GM12878 (cell line): Measurements from ENCODE around the gene DIS3L2. TPM values are rescaled to one million over a fixed set of nuclear protein-coding genes. Genes with fewer than 3 reads are reported as not detected.

ENCODE experiments used
- ATAC-seq: fragments of 200-7000 bp; cut with Tn5 transposase; 3 replicates; pipeline ENCODE4 v1.9.1; 2020; ENCODE audit warnings: mild to moderate bottlenecking, moderate library complexity
- BruUV-seq: library from RNA; stranded (reverse); fragments of 400-500 nt; replicated peaks from 2 replicates; lab custom pipeline; 2021; lab: Mats Ljungman, UMichigan
- CTCF ChIA-PET: fragments of 300-600 bp; sonication (Branson Sonifier 250); formaldehyde crosslinking; extraction: SDS; loops from one replicate; lab custom pipeline; 2021; ENCODE audit warnings: inconsistent platforms; lab: Yijun Ruan, JAX
- POLR2A ChIA-PET: fragments of 350-600 bp; formaldehyde crosslinking; extraction: SDS; loops from one replicate; lab custom pipeline; 2021; ENCODE audit warnings: inconsistent platforms; lab: Charles Lee
- RAD21 ChIA-PET: fragments of 300-600 bp; sonication (Branson Sonifier 250); formaldehyde crosslinking; loops from one replicate; lab custom pipeline; 2023; ENCODE audit warnings: antibody characterized with exemption; ENCODE audit not compliant: unreplicated experiment; lab: Charles Lee
- SMC1A ChIA-PET: fragments of 300-600 bp; sonication (Branson Sonifier 250); formaldehyde crosslinking; loops from one replicate; lab custom pipeline; 2023; ENCODE audit not compliant: unreplicated experiment, uncharacterized antibody; lab: Charles Lee
- DNase-seq: peaks from one replicate; pipeline ENCODE4 v3.0.0-alpha.2; 2011; ENCODE audit warnings: low read depth, low spot score
- FAIRE-seq: peaks from 3 replicates; lab custom pipeline; 2011; peaks lifted over from hg19 to GRCh38; lab: Jason Lieb, UNC
- H2AFZ ChIP-seq: 2 replicates; pipeline ENCODE4 v1.6.0; 2011; ENCODE audit warnings: low read depth, low read length, control low read depth; ENCODE audit not compliant: control insufficient read depth
- H3K27ac ChIP-seq: 2 replicates; pipeline ENCODE4 v1.5.1; 2011; ENCODE audit warnings: control low read depth; ENCODE audit not compliant: control insufficient read depth, insufficient read depth
- H3K27me3 ChIP-seq, 2 experiments: replicated peaks in 1 of 2; 2 replicates each; pipeline versions ENCODE4 v1.6.0 to v1.6.1; 2011; ENCODE audit warnings: low read length in 1 of 2; ENCODE audit not compliant: control insufficient read depth in 2 of 2, insufficient read depth in 2 of 2
- H3K36me3 ChIP-seq, 2 experiments: 2 replicates each; pipeline ENCODE4 v1.5.1; 2011; ENCODE audit warnings: low read length in 1 of 2; ENCODE audit not compliant: control insufficient read depth in 2 of 2, insufficient read depth in 2 of 2
- H3K4me1 ChIP-seq: 2 replicates; pipeline ENCODE4 v1.6.1; 2011; ENCODE audit warnings: mild to moderate bottlenecking, low read length, moderate library complexity, mixed read lengths; ENCODE audit not compliant: control insufficient read depth, insufficient read depth
- H3K4me2 ChIP-seq: 2 replicates; pipeline ENCODE4 v1.6.0; 2011; ENCODE audit warnings: control low read depth; ENCODE audit not compliant: control insufficient read depth, insufficient read depth
- H3K4me3 ChIP-seq: fragments of 200-600 bp; sonication (generic); 2 replicates; pipeline ENCODE4 v1.5.1; 2016
- H3K79me2 ChIP-seq: 2 replicates; pipeline ENCODE4 v1.6.0; 2011; ENCODE audit warnings: low read length; ENCODE audit not compliant: control insufficient read depth, insufficient read depth
- H3K9ac ChIP-seq: 2 replicates; pipeline ENCODE4 v1.8.0; 2011; ENCODE audit warnings: low read length, control low read depth, mixed read lengths; ENCODE audit not compliant: control insufficient read depth, insufficient read depth
- H3K9me3 ChIP-seq: replicated peaks from 3 replicates; pipeline ENCODE4 v1.5.1; 2011; ENCODE audit warnings: mild to moderate bottlenecking, low read length; ENCODE audit not compliant: control insufficient read depth, insufficient read depth
- H4K20me1 ChIP-seq: 2 replicates; pipeline ENCODE4 v1.6.0; 2011; ENCODE audit not compliant: control insufficient read depth, insufficient read depth
- CHD1 ChIP-seq: IDR thresholded peaks from 2 replicates; pipeline ENCODE4 v1.6.1; 2012; ENCODE audit warnings: low read depth, low read length, improper control_type of control experiment
- CREB1 ChIP-seq: IDR thresholded peaks from 2 replicates; pipeline ENCODE4 v1.6.1; 2012; ENCODE audit warnings: low read depth, mild to moderate bottlenecking, inconsistent platforms
- DPF2 ChIP-seq: fragments of 450-650 bp; IDR thresholded peaks from 2 replicates; pipeline ENCODE4 v1.6.1; 2017; ENCODE audit warnings: mild to moderate bottlenecking
- E4F1 ChIP-seq: fragments of 450-650 bp; IDR thresholded peaks from 2 replicates; pipeline ENCODE4 v1.6.1; 2018; ENCODE audit warnings: borderline replicate concordance, mild to moderate bottlenecking; ENCODE audit not compliant: partially characterized antibody
- IRF3 ChIP-seq: fragments of 450-650 bp; IDR thresholded peaks from 2 replicates; pipeline ENCODE4 v1.6.1; 2014; ENCODE audit warnings: mild to moderate bottlenecking
- LARP7 ChIP-seq: fragments of 450-650 bp; IDR thresholded peaks from 2 replicates; pipeline ENCODE4 v1.6.1; 2017; ENCODE audit warnings: mild to moderate bottlenecking
- NFXL1 ChIP-seq: fragments of 450-650 bp; IDR thresholded peaks from 2 replicates; pipeline ENCODE4 v1.6.1; 2017; ENCODE audit warnings: antibody characterized with exemption, mild to moderate bottlenecking, borderline replicate concordance
- NRF1 ChIP-seq: conservative IDR thresholded peaks from 2 replicates; pipeline ENCODE4 v1.6.1; 2011; ENCODE audit warnings: mild to moderate bottlenecking, low read depth, low read length, improper control_type of control experiment
- RCOR1 ChIP-seq: conservative IDR thresholded peaks from 2 replicates; pipeline ENCODE4 v1.6.1; 2012; ENCODE audit warnings: low read depth, low read length, improper control_type of control experiment
- ZBTB11 ChIP-seq: fragments of 450-650 bp; formaldehyde crosslinking; IDR thresholded peaks from 2 replicates; pipeline ENCODE4 v1.5.0; 2022; ENCODE audit warnings: mild to moderate bottlenecking, missing genetic modification characterization
- ZSCAN29 ChIP-seq: fragments of 450-650 bp; IDR thresholded peaks from 2 replicates; pipeline ENCODE4 v1.6.1; 2017; ENCODE audit warnings: mild to moderate bottlenecking, moderate library complexity
- WGBS: methylation state at CpG from one replicate; pipeline ENCODE4 v1.1.6; 2016; ENCODE audit warnings: low lambda C conversion rate; ENCODE audit not compliant: insufficient replicate concordance, insufficient coverage; ENCODE audit errors: missing lambda C conversion rate; 5-methylcytosine and 5-hydroxymethylcytosine counted together
- in situ Hi-C: fragments of 300-500 bp; cut with MboI; formaldehyde crosslinking; loops from 9 replicates; pipeline ENCODE4 v1.14.3; 2018; ENCODE audit warnings: mixed read lengths
- intact Hi-C: fragments of 100-400 bp; cut with micrococcal nuclease; formaldehyde crosslinking; loops from one replicate; pipeline ENCODE4 v1.14.2; 2022; ENCODE audit not compliant: unreplicated experiment
- polyA plus RNA-seq, 11 experiments: library from polyadenylated mRNA; depleted of rRNA in 4 of 11; unstranded in 6 of 11; stranded (reverse) in 5 of 11; fragments of >200 nt; fragmentation: Nextera tagmentation in 4 of 11; fragmentation: Illumina TruSeq in 1 of 11; extraction: Ambion mirVana in 4 of 11; extraction: Trizol in 1 of 11; gene quantifications; 1 replicate in 1 of 11; 2 replicates in 10 of 11; pipeline versions ENCODE4 v1.2.1 to v1.2.3, GENCODE V29; 2011 to 2016; ENCODE audit warnings: inconsistent platforms in 2 of 11, missing spikeins in 2 of 11, low read depth in 1 of 11
- total RNA-seq, 4 experiments: library from RNA; depleted of rRNA in 3 of 4; stranded (reverse); fragments of >200 nt in 3 of 4; fragmentation: Illumina TruSeq in 1 of 4; extraction: Trizol in 1 of 4; gene quantifications; 2 replicates each; pipeline versions ENCODE4 v1.2.1 to v1.2.3, GENCODE V29; 2013 to 2021

The DIS3L2 gene
- total and polyA plus RNA-seq, 10 of the 15 experiments (the other 5 are each of a cell fraction or from before 2014, with no cell fraction given), result 3.5 to 27.1 (median 16.0) TPM

GRCh38 chr2:232200195-232200594 is 238.7 kb downstream of the DIS3L2 start:
- Histone ChIP-seq H3K36me3 (no peaks in the 10 kb centered on the region; a peak in 1 of 4 replicates), H3K9ac (no peak overlapping the region), H3K9me3 (no peaks in the 10 kb centered on the region), H3K27me3 (no peaks in the 10 kb centered on the region), H3K4me3 (no peak overlapping the region), H3K79me2 (no peaks in the 10 kb centered on the region), H2AFZ (no peak overlapping the region), H4K20me1 (no peaks in the 10 kb centered on the region), H3K27ac (no peak overlapping the region), H3K4me1 (no peaks in the 10 kb centered on the region), H3K4me2 (no peak overlapping the region)
- WGBS, result 94% methylated on average over 2 of the region's 2 CpGs
- no peak for FAIRE-seq
- TF ChIP-seq NFXL1, result no peak
- TF ChIP-seq IRF3, result no peak
- TF ChIP-seq ZBTB11, result no peak
- no peak for TF ChIP-seq LARP7
- no peak for TF ChIP-seq RCOR1
- no peak for TF ChIP-seq E4F1
- no peak for TF ChIP-seq CREB1
- no peak for TF ChIP-seq ZSCAN29
- no peak for TF ChIP-seq DPF2
- no peak for TF ChIP-seq NRF1
- no peak for TF ChIP-seq CHD1
- CTCF ChIA-PET, result no interaction called here
- SMC1A ChIA-PET, result no interaction called here
- no peak for ATAC-seq
- DNase-seq, result no peak
- RAD21 ChIA-PET, result no interaction called here
- POLR2A ChIA-PET, result no interaction called here
- no TSS peak for BruUV-seq
- in situ Hi-C loops, result no loop called here
- intact Hi-C loops, result no loop called here
